GM18498 (cell line): ENCODE measurements around the gene NECAP2.

ENCODE experiments used
- ATAC-seq: cut with Tn5 transposase; IDR thresholded peaks from one replicate; pipeline ENCODE4 v1.9.1; 2021; ENCODE audit warnings: mild to moderate bottlenecking, moderate library complexity; ENCODE audit not compliant: unreplicated experiment

NECAP2 gene

GRCh38 chr1:16440470-16441281 lies at the start of gene NECAP2:
NECAP2 (plus strand) TSS chr1:16440724; CDS start chr1:16440762, 38 bp downstream.
- peak; percentile 85 for ATAC-seq

GRCh38 chr1:16391411-16391810 lies 49.1 kb upstream of the NECAP2 start:
- no peak for ATAC-seq

DNA sequence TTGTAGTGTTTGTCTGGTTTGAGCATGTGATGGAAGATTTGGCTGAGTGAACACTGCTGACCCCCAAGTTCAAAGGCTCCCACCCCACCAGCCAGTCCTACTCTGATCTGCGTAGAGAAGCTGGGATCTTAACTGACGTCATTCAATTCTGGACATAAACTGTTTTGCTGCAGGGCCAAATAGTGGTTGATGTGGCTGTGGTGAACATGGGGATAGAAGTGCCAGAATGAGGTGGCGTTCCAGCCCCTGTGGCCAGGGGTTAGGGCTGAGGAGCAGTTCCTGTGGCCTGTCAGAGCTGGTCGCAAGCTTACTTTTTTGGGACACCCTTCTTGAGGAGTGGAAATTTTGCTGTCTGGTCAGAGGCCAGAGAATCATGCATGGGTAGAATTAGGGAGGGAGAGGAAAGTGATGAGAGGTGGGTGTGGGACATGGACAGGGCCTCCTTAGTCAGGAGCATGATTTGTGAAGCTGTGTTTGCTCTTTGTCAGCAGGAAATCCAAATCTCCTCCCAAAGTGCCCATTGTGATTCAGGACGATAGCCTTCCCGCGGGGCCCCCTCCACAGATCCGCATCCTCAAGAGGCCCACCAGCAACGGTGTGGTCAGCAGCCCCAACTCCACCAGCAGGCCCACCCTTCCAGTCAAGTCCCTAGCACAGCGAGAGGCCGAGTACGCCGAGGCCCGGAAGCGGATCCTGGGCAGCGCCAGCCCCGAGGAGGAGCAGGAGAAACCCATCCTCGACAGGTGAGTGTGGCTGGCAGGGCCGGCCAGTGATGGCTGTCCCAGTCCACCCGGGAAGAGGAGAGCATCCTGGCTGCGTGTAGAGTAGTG lies 47.6 kb upstream of the NECAP2 start:
- no peak for ATAC-seq

- no peak for ATAC-seq
Measured at GRCh38 chr1:16393570-16394521, 46.7 kb upstream of the NECAP2 start.

DNA sequence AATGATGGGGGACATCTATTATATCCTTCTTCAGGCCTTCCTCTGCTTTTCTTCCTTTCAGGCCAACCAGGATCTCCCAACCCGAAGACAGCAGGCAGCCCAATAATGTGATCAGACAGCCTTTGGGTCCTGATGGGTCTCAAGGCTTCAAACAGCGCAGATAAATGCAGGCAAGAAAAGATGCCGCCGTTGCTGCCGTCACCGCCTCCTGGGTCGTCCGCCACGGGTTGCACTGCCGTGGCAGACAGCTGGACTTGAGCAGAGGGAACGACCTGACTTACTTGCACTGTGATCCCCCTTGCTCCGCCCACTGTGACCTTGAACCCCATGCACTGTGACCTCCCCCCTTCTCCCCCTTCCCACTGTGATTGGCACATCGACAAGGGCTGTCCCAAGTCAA lies 45.5 kb upstream of the NECAP2 start:
- ATAC-seq = no peak

- no peak for ATAC-seq
Measured at GRCh38 chr1:16396591-16396990, 43.9 kb upstream of the NECAP2 start.

GRCh38 chr1:16397120-16397519 lies 43.4 kb upstream of the NECAP2 start:
- ATAC-seq = no peak

GRCh38 chr1:16398371-16398953 lies 42.1 kb upstream of the NECAP2 start:
- no peak for ATAC-seq

- no peak for ATAC-seq
Measured at GRCh38 chr1:16402742-16403141, 37.8 kb upstream of the NECAP2 start.

GRCh38 chr1:16405441-16405840 lies 35.1 kb upstream of the NECAP2 start:
- no peak for ATAC-seq

- ATAC-seq = no peak
Measured at GRCh38 chr1:16406868-16407267, 33.7 kb upstream of the NECAP2 start.

DNA sequence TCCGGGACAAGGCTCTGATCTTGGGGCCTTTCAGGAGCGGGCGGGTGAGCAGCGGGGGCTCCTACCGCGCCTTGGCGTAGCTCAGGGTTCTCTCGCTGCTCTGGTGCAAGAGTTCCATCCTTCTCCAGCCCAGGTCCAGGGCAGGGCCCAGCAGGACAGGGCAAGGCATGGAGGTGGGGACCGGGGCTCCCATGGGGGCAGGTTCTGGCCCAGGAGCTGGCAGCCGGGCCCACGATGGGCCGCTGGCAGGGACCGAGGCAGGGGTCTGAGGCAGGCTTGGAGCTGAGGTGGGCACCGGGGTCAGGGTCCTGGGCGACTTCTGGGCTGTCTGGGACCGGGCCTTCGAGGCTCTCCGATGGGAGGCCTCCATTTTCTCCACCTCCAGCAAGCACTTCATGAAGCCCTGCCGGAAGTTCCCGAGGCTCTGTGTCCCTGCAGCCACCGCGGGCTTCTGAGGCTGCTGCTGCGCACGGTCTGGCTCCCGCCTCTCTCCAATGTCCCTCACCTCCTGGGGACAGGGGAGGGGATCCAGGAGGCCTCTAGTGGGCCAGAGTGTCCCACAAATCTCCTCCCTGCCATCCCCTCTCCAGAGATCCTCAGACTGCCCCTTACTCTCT lies 30.9 kb upstream of the NECAP2 start:
- no peak for ATAC-seq

GRCh38 chr1:16410803-16411202 lies 29.7 kb upstream of the NECAP2 start:
- no peak for ATAC-seq

DNA sequence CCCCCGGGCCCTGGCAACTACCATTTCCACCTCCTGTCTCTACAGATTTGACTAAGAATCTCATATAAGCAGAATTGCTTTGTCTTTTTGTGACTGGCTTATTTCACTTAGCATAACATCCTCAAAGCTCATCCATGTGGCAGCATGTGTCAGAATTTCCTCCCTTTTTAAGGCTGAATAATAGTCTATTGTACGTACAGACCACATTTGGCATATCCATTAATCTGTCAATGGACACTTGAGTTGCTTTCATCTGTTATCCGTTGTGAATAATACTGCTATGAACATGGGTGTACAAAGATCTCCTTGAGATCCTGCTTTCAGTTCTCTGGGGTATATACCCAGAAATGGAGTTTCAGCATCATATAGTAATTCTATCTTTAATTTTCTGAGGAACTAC lies 27.3 kb upstream of the NECAP2 start:
- ATAC-seq = no peak

GRCh38 chr1:16418823-16419425 lies 21.6 kb upstream of the NECAP2 start:
- no peak for ATAC-seq

GRCh38 chr1:16420424-16421118 lies 20.0 kb upstream of the NECAP2 start:
- peak; percentile 92 for ATAC-seq

- no peak for ATAC-seq
Measured at GRCh38 chr1:16421201-16421600, 19.3 kb upstream of the NECAP2 start.

DNA sequence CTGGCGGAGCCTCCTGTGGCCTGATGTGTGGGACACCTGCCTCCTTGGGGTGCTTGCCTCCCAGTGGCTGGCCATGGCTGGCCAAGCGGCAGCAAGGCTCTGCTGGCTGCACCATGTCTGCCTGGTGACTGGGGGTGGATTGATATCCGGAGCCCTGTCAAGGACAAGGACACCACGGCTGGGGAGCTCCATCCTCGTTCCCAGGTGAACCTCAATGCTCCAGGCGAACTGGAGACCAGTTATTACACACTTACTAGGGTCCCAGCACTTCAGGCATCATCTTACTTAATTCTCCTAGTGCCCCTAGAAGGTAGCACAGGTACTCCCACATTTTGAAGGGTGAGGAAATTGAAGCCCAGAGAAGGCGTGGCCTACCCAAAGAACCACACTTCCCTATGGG lies 18.5 kb upstream of the NECAP2 start:
- ATAC-seq = no peak
